ENCODE data around the gene PTPRT. TPM values are rescaled to one million over a fixed set of nuclear protein-coding genes. Genes with fewer than 3 reads are reported as not detected.

PTPRT gene
- total and polyA plus RNA-seq, 12 donors, result 0.05 to 0.34 (median 0.16) TPM; not detected in 1

DNA sequence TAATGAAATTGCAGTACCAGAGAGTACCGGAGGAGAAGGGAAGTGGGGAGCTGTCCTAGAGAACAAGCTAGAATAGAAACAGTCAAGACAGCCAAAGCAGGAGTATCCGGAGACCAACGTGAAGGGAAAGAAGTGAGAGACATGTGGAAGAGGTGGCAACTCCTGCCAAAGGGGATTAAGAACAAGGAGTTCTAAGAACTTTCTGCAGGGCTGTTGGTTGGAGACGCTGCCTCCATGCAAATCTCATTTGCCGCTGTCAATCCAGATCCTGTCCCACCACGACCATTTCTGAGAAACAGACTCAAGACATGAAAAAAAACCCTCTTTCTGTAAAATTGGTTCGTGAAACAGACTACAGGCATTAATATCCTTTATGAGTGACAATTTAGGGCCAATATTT lies 595.7 kb downstream of the PTPRT start:
- TF ChIP-seq, protein P1, sequence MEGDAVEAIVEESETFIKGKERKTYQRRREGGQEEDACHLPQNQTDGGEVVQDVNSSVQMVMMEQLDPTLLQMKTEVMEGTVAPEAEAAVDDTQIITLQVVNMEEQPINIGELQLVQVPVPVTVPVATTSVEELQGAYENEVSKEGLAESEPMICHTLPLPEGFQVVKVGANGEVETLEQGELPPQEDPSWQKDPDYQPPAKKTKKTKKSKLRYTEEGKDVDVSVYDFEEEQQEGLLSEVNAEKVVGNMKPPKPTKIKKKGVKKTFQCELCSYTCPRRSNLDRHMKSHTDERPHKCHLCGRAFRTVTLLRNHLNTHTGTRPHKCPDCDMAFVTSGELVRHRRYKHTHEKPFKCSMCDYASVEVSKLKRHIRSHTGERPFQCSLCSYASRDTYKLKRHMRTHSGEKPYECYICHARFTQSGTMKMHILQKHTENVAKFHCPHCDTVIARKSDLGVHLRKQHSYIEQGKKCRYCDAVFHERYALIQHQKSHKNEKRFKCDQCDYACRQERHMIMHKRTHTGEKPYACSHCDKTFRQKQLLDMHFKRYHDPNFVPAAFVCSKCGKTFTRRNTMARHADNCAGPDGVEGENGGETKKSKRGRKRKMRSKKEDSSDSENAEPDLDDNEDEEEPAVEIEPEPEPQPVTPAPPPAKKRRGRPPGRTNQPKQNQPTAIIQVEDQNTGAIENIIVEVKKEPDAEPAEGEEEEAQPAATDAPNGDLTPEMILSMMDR (IDR thresholded peaks at IDR 0.05), result no peak
- no peak for TF ChIP-seq POLR2A (IDR thresholded peaks at IDR 0.05)
- Histone ChIP-seq H3K36me3 (replicated peaks in 1 of 2) (no peaks in the 10 kb centered on the region), H3K4me3 (no peak overlapping the region), H3K27ac (no peak overlapping the region), H3K4me1 (replicated peaks in 1 of 2) (no peaks in the 10 kb centered on the region), H3K27me3 (no peaks in the 10 kb centered on the region), H3K9me3 (replicated peaks in 1 of 3) (no peaks in the 10 kb centered on the region)
- WGBS, 4 donors, result 70 to 76% (median 73%) methylated on average over 7 of the region's 7 CpGs
- intact Hi-C loops (cut with DNase I), result no loop called here
- DNase-seq, result no peak

- H3K27me3 ChIP-seq, result no peaks in the 10 kb centered on the region
- H3K4me3 ChIP-seq, result no peak overlapping the region
- 48 to 72% (median 59%) methylated on average over 2 of the region's 2 CpGs for WGBS, 4 donors
- H3K4me1 ChIP-seq (replicated peaks in 1 of 2), result no peaks in the 10 kb centered on the region
- H3K27ac ChIP-seq, result no peak overlapping the region
- TF ChIP-seq POLR2A (IDR thresholded peaks at IDR 0.05), result no peak
- TF ChIP-seq, protein P1 (IDR thresholded peaks at IDR 0.05), result no peak
- no peaks in the 10 kb centered on the region for H3K9me3 ChIP-seq (replicated peaks in 1 of 3)
- no peaks in the 10 kb centered on the region for H3K36me3 ChIP-seq (replicated peaks in 1 of 2)
- no peak for DNase-seq
- intact Hi-C loops (cut with DNase I), result no loop called here
These were observed 599.6 kb downstream of the PTPRT start for GRCh38 chr20:42589976-42590639.

GRCh38 chr20:42588847-42589246 lies 600.9 kb downstream of the PTPRT start:
- Histone ChIP-seq H3K9me3 (replicated peaks in 1 of 3) (no peaks in the 10 kb centered on the region), H3K27me3 (no peaks in the 10 kb centered on the region), H3K27ac (no peak overlapping the region), H3K4me3 (no peak overlapping the region), H3K36me3 (replicated peaks in 1 of 2) (no peaks in the 10 kb centered on the region), H3K4me1 (replicated peaks in 1 of 2) (no peaks in the 10 kb centered on the region)
- TF ChIP-seq, protein P1 (IDR thresholded peaks at IDR 0.05), result no peak
- no peak for TF ChIP-seq POLR2A (IDR thresholded peaks at IDR 0.05)
- DNase-seq, result no peak
- intact Hi-C loops (cut with DNase I), result no loop called here
- WGBS, 4 donors, result 63 to 79% (median 73%) methylated on average over 2 of the region's 2 CpGs

GRCh38 chr20:42587427-42587826 lies 602.3 kb downstream of the PTPRT start:
- 38 to 67% (median 61%) methylated on average over 1 to 7 of the region's 7 CpGs for WGBS, 4 donors
- Histone ChIP-seq H3K4me1 (replicated peaks in 1 of 2) (no peaks in the 10 kb centered on the region), H3K36me3 (replicated peaks in 1 of 2) (no peaks in the 10 kb centered on the region), H3K27me3 (no peaks in the 10 kb centered on the region), H3K4me3 (no peak overlapping the region), H3K9me3 (replicated peaks in 1 of 3) (no peaks in the 10 kb centered on the region), H3K27ac (no peak overlapping the region)
- DNase-seq, result no peak
- intact Hi-C loops (cut with DNase I), result no loop called here
- TF ChIP-seq, protein P1 (IDR thresholded peaks at IDR 0.05), result no peak
- no peak for TF ChIP-seq POLR2A (IDR thresholded peaks at IDR 0.05)
